Suprapubic skin (tissue), 4 donors: ENCODE results near the gene RIBC2. TPM values are rescaled to one million over a fixed set of nuclear protein-coding genes. Genes with fewer than 3 reads are reported as not detected.
A peak's percentile ranks its signal among the peaks of the same experiment; 100 is the strongest.

Experiments
- DNase-seq, 2 donors: peaks; one replicate each; pipeline ENCODE4 v3.0.0-alpha.2; 2019; ENCODE audit warnings: low spot score in 2 of 2
- H3K27ac ChIP-seq: fragments of 200-600 bp; sonication (generic); one replicate; pipeline ENCODE4 v1.5.1; 2019
- H3K27me3 ChIP-seq: fragments of 200-600 bp; sonication (generic); one replicate; pipeline ENCODE4 v1.5.1; 2019
- H3K36me3 ChIP-seq: fragments of 200-600 bp; sonication (generic); one replicate; pipeline ENCODE4 v1.5.1; 2019
- H3K4me1 ChIP-seq: fragments of 200-600 bp; sonication (generic); one replicate; pipeline ENCODE4 v1.5.1; 2019
- H3K4me3 ChIP-seq: fragments of 200-600 bp; sonication (generic); one replicate; pipeline ENCODE4 v1.5.1; 2019; ENCODE audit warnings: mild to moderate bottlenecking
- H3K9me3 ChIP-seq: fragments of 200-600 bp; sonication (generic); one replicate; pipeline ENCODE4 v1.5.1; 2019
- EP300 ChIP-seq: sonication (generic); formaldehyde crosslinking; IDR thresholded peaks from one replicate; pipeline ENCODE4 v1.6.1; 2017; ENCODE audit warnings: antibody characterized with exemption
- POLR2A ChIP-seq, 2 donors: fragments of 450-650 bp; IDR thresholded peaks; one replicate each; pipeline ENCODE4 v1.6.1; 2017; ENCODE audit warnings: antibody characterized with exemption in 2 of 2, mild to moderate bottlenecking in 2 of 2, moderate library complexity in 2 of 2
- POLR2AphosphoS5 ChIP-seq, 3 donors: sonication (generic); formaldehyde crosslinking; IDR thresholded peaks; one replicate each; pipeline ENCODE4 v1.6.1; 2017; ENCODE audit warnings: antibody characterized with exemption in 3 of 3
- WGBS: methylation state at CpG from one replicate; pipeline ENCODE4 v1.1.5; 2018; 5-methylcytosine and 5-hydroxymethylcytosine counted together
- total RNA-seq, 4 donors: library from RNA; depleted of rRNA; stranded (reverse); fragments of >200 nt; gene quantifications; one replicate each; pipeline ENCODE4 v1.1.0, GENCODE V29; 2016
- TF ChIP-seq, protein P1 (sequence below), 2 donors: fragments of 200-600 bp in 1 of 2; fragments of 450-650 bp in 1 of 2; sonication (generic) in 1 of 2; IDR thresholded peaks; one replicate each; pipeline ENCODE4 v1.5.1; 2016 to 2019; ENCODE audit warnings: antibody characterized with exemption in 2 of 2, mild to moderate bottlenecking in 1 of 2, moderate library complexity in 1 of 2

RIBC2 gene
- total RNA-seq, 4 donors from 2014 or later, result 0.30 to 5.7 TPM; not detected in 2

DNA sequence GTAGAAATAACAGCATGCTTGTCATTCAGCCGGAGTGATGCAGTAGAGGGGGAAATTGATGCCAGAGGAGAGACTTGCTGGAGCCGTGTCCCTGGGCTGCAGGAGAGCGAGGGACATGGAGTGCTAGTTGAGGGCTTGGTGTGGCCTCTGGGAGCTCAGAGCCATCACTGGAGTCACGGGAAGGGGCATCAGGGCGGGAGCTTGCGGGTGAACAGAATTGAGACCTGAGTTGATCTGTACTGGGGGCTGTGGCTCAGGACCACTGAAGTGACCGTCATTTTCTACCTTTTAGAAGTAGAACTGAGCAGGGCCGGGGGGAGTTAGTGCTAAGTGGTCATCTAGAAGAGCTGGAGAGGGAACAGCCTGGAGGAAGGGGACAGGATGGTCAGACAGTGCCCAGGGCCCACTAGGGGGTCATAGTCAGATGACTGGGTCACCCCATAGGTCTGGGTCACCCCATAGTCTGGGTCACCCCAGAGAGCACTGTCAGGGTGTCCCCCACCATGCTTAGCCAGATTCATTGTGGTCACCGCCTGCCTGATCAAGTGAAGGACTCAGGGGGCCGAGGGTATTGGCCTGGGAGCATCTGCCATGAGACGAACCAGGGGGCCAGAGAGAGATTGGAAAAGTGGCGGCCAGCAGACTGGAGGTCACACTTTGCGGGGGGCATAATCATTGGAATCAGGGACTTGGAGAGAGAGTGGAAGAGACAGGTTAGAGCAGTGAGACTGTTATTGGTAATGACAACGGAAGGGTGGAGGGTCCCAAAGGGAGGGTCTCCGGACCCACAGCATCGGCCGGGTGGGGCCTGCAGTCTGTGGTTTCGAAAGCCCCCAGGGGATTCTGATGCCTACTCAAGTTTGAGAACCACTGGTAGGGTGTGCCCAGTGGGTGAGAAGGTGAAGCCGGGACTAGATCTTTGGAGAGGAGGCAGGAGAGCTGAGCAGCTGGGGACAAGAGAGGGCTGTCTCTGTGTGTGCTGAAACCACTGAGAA is 15.2 kb downstream of the RIBC2 start:
- DNase-seq, result peak; percentile 45 to 47
- Histone ChIP-seq H3K4me3 (no peak overlapping the region), H3K9me3 (no peaks in the 10 kb centered on the region), H3K36me3 (no peaks in the 10 kb centered on the region), H3K4me1 (peaks cover 7% of the 10 kb centered on the region), H3K27ac (no peak overlapping the region), H3K27me3 (no peaks in the 10 kb centered on the region)
- TF ChIP-seq POLR2AphosphoS5 (IDR thresholded peaks at IDR 0.05) (no peak), POLR2A (IDR thresholded peaks at IDR 0.05) (no peak), EP300 (no peak)
- TF ChIP-seq, protein P1, sequence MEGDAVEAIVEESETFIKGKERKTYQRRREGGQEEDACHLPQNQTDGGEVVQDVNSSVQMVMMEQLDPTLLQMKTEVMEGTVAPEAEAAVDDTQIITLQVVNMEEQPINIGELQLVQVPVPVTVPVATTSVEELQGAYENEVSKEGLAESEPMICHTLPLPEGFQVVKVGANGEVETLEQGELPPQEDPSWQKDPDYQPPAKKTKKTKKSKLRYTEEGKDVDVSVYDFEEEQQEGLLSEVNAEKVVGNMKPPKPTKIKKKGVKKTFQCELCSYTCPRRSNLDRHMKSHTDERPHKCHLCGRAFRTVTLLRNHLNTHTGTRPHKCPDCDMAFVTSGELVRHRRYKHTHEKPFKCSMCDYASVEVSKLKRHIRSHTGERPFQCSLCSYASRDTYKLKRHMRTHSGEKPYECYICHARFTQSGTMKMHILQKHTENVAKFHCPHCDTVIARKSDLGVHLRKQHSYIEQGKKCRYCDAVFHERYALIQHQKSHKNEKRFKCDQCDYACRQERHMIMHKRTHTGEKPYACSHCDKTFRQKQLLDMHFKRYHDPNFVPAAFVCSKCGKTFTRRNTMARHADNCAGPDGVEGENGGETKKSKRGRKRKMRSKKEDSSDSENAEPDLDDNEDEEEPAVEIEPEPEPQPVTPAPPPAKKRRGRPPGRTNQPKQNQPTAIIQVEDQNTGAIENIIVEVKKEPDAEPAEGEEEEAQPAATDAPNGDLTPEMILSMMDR (IDR thresholded peaks at IDR 0.05), result no peak
- 91% methylated on average over 19 of the region's 19 CpGs for WGBS

DNA sequence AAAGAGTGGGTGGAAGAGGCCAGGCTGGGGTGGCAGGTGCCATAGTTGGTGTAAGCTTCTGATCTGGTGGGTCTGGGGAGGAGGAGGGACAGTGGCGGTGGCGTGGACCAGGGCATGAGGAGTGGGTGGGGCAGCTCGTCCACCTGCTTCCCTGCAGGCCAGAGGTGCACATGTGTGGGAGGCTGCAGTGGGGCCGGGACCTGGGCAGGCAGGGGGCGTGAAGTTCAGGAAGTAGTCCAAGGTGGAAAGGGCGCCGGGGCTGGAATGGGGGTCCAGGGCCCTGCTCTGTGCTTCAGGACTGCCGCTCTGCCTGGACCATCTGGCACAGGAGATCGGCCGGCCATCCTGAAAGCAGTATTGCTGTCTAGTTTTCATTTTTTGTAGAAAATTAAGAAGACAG is 15.9 kb downstream of the RIBC2 start:
- 91% methylated on average over 10 of the region's 10 CpGs for WGBS
- H3K27ac ChIP-seq, result no peak overlapping the region
- no peaks in the 10 kb centered on the region for H3K4me1 ChIP-seq
- H3K27me3 ChIP-seq, result no peaks in the 10 kb centered on the region
- DNase-seq, result peak; percentile 57 to 76
- no peak for TF ChIP-seq POLR2AphosphoS5 (IDR thresholded peaks at IDR 0.05)
- TF ChIP-seq EP300, result no peak
- TF ChIP-seq POLR2A (IDR thresholded peaks at IDR 0.05), result no peak
- H3K36me3 ChIP-seq, result no peaks in the 10 kb centered on the region
- no peaks in the 10 kb centered on the region for H3K9me3 ChIP-seq
- no peak overlapping the region for H3K4me3 ChIP-seq

DNA sequence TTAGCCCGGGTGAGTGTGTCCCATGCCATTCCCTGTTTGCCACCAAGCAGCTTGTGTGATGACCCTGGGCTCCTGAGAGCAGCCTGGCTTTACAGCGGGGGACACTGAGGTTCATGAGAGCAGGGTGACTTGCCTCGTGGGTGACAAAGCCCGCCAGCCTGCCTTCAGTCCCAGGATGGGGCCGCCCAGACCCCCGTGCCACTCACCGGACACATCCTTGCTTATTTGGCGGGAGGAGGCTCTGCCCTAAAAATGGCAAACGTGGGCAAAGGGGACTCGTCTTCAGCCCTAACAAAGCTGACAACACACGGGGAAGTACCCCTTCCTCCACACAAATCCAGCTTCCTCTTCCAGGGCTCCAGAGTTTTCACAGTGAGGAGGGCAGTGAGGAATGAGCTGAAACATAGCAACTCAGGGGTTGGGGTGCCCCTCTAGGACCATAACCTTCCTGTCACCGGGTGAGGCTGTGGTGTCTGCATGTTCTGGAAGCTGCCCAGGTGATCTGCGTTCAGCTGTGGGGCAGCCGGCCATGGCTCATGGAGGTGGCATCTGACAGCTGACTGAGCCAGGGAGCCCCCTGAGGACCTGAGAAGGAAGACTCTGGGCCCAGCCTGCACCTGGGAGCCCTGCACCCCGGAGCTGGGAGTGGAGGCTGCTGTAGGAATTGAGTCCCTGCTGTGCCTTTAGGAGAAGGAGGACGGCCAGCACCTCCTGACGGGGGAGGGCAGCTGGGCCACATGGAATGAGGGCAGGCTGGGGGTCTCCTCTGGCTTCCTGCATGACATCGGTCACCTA is 16.7 kb downstream of the RIBC2 start:
- TF ChIP-seq, protein P1 (IDR thresholded peaks at IDR 0.05), result no peak
- TF ChIP-seq POLR2AphosphoS5 (IDR thresholded peaks at IDR 0.05) (no peak), POLR2A (IDR thresholded peaks at IDR 0.05) (no peak), EP300 (no peak)
- Histone ChIP-seq H3K4me1 (peaks cover under 1% of the 10 kb centered on the region), H3K36me3 (no peaks in the 10 kb centered on the region), H3K27ac (no peak overlapping the region), H3K27me3 (no peaks in the 10 kb centered on the region), H3K9me3 (no peaks in the 10 kb centered on the region), H3K4me3 (no peak overlapping the region)
- DNase-seq, result peak; percentile 52 to 69
- 74% methylated on average over 12 of the region's 18 CpGs for WGBS

DNA sequence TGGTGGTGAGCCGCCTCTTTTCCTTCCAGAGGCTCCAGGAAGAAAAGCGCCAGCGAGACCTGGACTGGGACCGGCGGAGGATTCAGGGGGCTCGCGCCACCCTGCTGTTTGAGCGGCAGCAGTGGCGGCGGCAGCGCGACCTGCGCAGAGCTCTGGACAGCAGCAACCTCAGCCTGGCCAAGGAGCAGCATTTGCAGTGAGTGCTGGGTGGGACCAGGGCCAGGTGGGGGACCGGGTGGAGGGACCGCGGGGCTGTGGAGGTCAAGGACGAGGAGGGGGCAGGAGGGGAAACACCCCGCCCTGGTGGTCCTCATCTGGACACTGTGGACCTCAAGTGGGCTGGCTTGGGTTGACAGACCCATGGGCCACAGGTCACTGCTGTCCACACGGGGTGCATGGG is 17.4 kb downstream of the RIBC2 start:
- H3K27me3 ChIP-seq, result no peaks in the 10 kb centered on the region
- WGBS, result 87% methylated on average over 18 of the region's 19 CpGs
- no peaks in the 10 kb centered on the region for H3K36me3 ChIP-seq
- no peak overlapping the region for H3K4me3 ChIP-seq
- TF ChIP-seq POLR2AphosphoS5 (IDR thresholded peaks at IDR 0.05) (no peak), POLR2A (IDR thresholded peaks at IDR 0.05) (no peak), EP300 (no peak)
- TF ChIP-seq, protein P1 (IDR thresholded peaks at IDR 0.05), result no peak
- peaks cover 7% of the 10 kb centered on the region for H3K4me1 ChIP-seq
- H3K9me3 ChIP-seq, result no peaks in the 10 kb centered on the region
- no peak overlapping the region for H3K27ac ChIP-seq
- peak; percentile 50 to 54 for DNase-seq

DNA sequence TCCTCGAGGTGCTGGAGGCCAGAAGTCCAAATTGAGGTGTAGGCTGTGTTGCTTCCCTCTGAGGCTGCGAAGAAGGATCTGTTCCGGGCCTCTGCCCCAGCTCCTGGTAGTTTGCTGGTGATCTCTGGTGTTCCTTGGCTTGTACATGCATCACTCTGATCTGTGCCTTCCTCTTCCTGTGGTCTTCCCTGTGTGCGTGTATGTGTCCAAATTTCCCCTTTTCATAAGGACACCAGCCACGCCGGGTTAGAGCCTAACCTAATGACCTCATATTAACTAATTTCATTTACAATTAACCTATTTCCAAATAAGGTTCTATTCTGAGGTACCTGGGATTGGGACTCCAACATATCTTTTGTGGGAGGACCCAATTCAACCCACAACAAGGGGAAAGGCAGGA is 21.5 kb downstream of the RIBC2 start:
- DNase-seq, result no peak
- H3K4me3 ChIP-seq, result no peak overlapping the region
- WGBS, result 87% methylated on average over 6 of the region's 6 CpGs
- no peak for TF ChIP-seq POLR2AphosphoS5 (IDR thresholded peaks at IDR 0.05)
- no peak for TF ChIP-seq EP300
- TF ChIP-seq, protein P1 (IDR thresholded peaks at IDR 0.05), result no peak
- no peak for TF ChIP-seq POLR2A (IDR thresholded peaks at IDR 0.05)
- H3K36me3 ChIP-seq, result no peaks in the 10 kb centered on the region
- H3K27me3 ChIP-seq, result no peaks in the 10 kb centered on the region
- H3K4me1 ChIP-seq, result peaks cover 10% of the 10 kb centered on the region
- no peak overlapping the region for H3K27ac ChIP-seq
- no peaks in the 10 kb centered on the region for H3K9me3 ChIP-seq
